ENCODE measurements around the gene MCM6.

DNA sequence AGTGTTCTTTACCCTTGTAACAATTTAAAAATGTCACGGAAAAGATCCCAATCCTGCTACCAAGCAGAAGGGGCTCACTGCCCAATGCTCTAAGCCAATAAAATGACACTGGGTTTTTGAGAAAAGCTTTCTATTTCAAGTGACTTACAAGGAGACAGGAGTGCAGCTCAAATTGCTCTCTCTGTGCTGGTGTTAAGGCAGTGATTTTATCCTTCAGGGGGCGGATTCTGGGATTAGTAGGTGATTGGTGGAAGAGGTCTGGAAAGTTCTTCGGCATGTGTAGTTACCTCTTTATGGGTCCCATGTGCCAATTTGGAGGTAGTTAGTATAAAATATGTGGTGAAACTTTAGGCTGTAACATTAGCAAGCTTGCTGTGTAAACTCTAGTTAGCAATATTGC lies 27.4 kb upstream of the MCM6 start:
- TF ChIP-seq, protein P1, sequence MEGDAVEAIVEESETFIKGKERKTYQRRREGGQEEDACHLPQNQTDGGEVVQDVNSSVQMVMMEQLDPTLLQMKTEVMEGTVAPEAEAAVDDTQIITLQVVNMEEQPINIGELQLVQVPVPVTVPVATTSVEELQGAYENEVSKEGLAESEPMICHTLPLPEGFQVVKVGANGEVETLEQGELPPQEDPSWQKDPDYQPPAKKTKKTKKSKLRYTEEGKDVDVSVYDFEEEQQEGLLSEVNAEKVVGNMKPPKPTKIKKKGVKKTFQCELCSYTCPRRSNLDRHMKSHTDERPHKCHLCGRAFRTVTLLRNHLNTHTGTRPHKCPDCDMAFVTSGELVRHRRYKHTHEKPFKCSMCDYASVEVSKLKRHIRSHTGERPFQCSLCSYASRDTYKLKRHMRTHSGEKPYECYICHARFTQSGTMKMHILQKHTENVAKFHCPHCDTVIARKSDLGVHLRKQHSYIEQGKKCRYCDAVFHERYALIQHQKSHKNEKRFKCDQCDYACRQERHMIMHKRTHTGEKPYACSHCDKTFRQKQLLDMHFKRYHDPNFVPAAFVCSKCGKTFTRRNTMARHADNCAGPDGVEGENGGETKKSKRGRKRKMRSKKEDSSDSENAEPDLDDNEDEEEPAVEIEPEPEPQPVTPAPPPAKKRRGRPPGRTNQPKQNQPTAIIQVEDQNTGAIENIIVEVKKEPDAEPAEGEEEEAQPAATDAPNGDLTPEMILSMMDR (IDR thresholded peaks at IDR 0.05) = no peak
- no peak for TF ChIP-seq ZFX (IDR thresholded peaks at IDR 0.05; ENCODE audit: borderline replicate concordance)

Measured in 22Rv1 (cell line).